ENCODE measurements around the gene SORD.

DNA sequence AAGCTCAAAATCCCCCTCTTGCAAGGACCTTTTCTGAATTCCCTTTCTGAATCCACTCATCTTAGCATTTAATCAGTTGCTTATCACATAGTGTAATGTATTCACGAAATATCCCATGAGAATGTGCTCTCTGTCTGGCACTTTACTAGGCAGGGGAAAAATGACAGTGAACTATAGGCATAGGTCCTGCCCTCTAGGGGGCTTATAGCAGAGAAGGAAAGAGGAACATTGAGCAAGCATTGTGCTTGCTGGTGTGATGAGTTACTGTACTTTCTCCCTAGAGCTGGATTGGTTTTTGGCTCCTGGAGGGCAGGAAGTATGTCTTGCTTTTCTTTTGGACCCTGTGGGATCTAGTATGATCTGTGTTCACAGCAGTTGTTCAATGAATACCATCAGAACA lies 64.5 kb downstream of the SORD start:
- TF ChIP-seq EZH2phosphoT487 (conservative IDR thresholded peaks at IDR 0.05; ENCODE audit: low read length) = no peak
- TF ChIP-seq, protein P1, sequence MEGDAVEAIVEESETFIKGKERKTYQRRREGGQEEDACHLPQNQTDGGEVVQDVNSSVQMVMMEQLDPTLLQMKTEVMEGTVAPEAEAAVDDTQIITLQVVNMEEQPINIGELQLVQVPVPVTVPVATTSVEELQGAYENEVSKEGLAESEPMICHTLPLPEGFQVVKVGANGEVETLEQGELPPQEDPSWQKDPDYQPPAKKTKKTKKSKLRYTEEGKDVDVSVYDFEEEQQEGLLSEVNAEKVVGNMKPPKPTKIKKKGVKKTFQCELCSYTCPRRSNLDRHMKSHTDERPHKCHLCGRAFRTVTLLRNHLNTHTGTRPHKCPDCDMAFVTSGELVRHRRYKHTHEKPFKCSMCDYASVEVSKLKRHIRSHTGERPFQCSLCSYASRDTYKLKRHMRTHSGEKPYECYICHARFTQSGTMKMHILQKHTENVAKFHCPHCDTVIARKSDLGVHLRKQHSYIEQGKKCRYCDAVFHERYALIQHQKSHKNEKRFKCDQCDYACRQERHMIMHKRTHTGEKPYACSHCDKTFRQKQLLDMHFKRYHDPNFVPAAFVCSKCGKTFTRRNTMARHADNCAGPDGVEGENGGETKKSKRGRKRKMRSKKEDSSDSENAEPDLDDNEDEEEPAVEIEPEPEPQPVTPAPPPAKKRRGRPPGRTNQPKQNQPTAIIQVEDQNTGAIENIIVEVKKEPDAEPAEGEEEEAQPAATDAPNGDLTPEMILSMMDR (IDR thresholded peaks at IDR 0.05; ENCODE audit: insufficient read depth, low read length, poor library complexity, severe bottlenecking) = no peak
